ENCODE results near the gene GABPA.

DNA sequence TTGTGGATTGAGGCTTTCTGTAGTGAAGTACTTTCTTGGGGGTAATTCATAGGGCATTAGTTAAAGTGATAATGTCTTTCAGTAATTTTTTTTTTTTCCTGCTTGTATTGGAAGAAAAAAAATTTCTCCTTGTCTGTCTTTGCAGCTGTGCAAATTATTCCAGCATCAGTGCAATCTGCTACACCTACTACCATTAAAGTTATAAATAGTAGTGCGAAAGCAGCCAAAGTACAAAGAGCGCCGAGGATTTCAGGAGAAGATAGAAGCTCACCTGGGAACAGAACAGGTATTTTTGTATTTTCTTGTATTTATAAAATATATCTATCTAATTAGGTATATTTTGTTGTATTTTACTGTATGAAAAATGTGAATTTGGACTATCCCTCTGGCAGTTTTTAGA lies 29.3 kb downstream of the GABPA start:
- TF ChIP-seq POLR2AphosphoS5 (IDR thresholded peaks at IDR 0.05; ENCODE audit: insufficient read depth in 1 of 2, low read depth in 1 of 2): no peak
- TF ChIP-seq, protein P1, sequence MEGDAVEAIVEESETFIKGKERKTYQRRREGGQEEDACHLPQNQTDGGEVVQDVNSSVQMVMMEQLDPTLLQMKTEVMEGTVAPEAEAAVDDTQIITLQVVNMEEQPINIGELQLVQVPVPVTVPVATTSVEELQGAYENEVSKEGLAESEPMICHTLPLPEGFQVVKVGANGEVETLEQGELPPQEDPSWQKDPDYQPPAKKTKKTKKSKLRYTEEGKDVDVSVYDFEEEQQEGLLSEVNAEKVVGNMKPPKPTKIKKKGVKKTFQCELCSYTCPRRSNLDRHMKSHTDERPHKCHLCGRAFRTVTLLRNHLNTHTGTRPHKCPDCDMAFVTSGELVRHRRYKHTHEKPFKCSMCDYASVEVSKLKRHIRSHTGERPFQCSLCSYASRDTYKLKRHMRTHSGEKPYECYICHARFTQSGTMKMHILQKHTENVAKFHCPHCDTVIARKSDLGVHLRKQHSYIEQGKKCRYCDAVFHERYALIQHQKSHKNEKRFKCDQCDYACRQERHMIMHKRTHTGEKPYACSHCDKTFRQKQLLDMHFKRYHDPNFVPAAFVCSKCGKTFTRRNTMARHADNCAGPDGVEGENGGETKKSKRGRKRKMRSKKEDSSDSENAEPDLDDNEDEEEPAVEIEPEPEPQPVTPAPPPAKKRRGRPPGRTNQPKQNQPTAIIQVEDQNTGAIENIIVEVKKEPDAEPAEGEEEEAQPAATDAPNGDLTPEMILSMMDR (IDR thresholded peaks at IDR 0.05): no peak
- no peak for TF ChIP-seq POLR2A (IDR thresholded peaks at IDR 0.05)

All from vagina (tissue), 2 donors.